OCI-LY3 (cell line): Measurements from ENCODE around the gene LYST.

Experiments
- EZH2phosphoT487 ChIP-seq: fragments of 200-600 bp; shearing (Covaris generic); IDR thresholded peaks from 2 replicates; pipeline ENCODE4 v1.6.1; 2018; ENCODE audit warnings: antibody characterized with exemption, mixed run types, low read depth
- TF ChIP-seq, protein P1 (sequence below): fragments of 200-600, 300-600 bp; sonication (generic); IDR thresholded peaks from 2 replicates; pipeline ENCODE4 v1.5.1; 2014; ENCODE audit warnings: antibody characterized with exemption, low read length, low read depth

DNA sequence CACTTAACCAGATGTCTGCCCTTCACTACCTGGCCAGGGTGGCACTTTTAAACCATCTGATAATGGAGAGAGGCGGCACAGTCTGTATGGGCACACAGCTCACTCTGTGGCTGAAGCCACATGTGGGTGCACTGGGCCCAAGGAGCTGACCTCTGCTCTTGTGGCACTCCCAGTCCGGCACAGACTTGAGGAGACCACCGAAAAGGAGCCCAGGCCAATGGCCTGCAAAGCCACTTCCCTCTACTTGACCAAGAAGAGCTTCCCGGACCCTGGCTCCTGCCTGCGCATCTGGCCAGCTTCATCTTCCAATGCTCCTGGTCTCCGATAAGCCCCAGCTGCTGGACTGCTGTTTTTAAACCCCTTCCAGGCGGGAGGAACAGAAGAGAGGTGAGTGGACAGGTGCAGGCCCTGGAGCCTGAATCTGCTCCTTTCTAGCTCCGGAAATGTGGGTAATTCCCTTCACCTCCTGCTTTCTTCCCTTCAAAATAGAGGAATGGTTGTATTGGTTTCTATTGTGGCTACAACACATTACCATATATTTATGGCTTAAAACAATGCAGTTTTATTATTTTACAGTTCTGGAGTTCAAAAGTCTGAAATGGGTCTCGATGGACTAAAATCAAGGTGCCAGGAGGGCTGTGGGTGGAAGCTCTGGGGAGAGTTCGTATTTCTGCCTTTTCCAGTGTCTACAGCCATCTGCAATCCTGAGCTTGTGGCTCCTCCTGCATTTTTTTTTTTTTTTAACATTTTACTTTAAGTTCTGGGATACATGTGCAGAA is 228.8 kb downstream of the LYST start:
- TF ChIP-seq, protein P1, sequence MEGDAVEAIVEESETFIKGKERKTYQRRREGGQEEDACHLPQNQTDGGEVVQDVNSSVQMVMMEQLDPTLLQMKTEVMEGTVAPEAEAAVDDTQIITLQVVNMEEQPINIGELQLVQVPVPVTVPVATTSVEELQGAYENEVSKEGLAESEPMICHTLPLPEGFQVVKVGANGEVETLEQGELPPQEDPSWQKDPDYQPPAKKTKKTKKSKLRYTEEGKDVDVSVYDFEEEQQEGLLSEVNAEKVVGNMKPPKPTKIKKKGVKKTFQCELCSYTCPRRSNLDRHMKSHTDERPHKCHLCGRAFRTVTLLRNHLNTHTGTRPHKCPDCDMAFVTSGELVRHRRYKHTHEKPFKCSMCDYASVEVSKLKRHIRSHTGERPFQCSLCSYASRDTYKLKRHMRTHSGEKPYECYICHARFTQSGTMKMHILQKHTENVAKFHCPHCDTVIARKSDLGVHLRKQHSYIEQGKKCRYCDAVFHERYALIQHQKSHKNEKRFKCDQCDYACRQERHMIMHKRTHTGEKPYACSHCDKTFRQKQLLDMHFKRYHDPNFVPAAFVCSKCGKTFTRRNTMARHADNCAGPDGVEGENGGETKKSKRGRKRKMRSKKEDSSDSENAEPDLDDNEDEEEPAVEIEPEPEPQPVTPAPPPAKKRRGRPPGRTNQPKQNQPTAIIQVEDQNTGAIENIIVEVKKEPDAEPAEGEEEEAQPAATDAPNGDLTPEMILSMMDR: no peak
- no peak for TF ChIP-seq EZH2phosphoT487
